ENCODE results near the gene LINGO3. TPM values are rescaled to one million over a fixed set of nuclear protein-coding genes. Genes with fewer than 3 reads are reported as not detected.

LINGO3 gene
- total and polyA plus RNA-seq, 8 donors, result not detected

DNA sequence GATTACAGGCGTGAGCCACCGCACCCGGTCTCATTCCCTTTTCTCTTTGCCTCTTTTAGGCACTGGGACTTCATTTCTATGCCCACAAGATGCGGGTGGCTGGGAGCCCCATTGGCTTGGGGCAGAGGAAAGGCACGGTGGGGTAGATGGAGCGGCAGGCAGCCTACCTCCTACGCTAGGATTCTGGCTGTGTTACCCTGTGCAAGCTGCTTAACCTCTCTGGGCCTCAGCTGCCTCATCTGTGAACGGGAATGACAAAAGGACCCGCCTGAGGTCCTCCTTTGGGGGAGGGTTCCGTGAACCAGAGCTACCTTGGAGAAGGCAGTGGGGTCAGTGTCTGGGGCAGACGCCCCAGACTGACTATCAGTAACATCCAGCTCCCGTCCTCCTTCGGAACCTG is 9.3 kb upstream of the LINGO3 start:
- Histone ChIP-seq H3K4me1 (peaks cover 0 to 5% (median 3%) of the 10 kb centered on the region in 4 donors), H3K9me3 (peaks cover 0 to 13% (median 8%) of the 10 kb centered on the region in 4 donors), H3K27ac (no peak overlapping the region), H3K4me3 (no peak overlapping the region), H3K27me3 (peaks cover 0 to 13% (median 10%) of the 10 kb centered on the region in 3 donors), H3K36me3 (peaks cover 0 to 17% (median 14%) of the 10 kb centered on the region in 4 donors)
- WGBS, 5 donors, result 88 to 92% (median 90%) methylated on average over 13 of the region's 13 CpGs
- DNase-seq, result no peak
- TF ChIP-seq POLR2A (IDR thresholded peaks at IDR 0.05) (no peak), POLR2AphosphoS5 (IDR thresholded peaks at IDR 0.05) (no peak), EP300 (IDR thresholded peaks at IDR 0.05) (no peak)
- intact Hi-C loops (cut with DNase I; ENCODE audit: low total_unique reads), result no loop called here

DNA sequence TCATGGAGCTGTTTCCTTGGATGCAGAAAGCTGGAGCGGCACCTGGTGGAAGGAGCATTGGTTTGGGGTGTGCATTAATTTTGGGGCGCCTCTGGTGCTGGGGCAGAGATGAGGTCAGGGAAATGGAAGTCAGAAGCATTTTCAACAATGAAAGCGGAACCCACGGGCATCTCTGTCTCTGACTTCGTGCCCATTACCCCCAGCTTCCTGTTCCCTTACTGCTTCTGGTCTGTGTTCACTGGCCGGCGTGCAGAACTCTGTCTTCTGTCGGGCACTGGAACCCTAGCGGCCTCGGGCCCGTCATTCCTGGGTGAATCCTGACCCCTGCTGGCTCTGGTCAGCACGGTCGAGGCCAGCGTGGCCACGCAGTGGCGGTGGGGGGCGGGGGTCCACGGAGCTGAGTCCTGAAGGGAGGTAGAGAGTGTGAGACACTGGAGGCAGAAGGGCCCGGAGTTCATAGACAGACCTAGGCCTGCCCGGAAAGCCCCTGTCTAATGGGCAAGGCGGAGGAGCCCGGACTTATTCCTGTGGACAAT is 7.9 kb upstream of the LINGO3 start:
- Histone ChIP-seq H3K9me3 (peaks cover 0 to 13% (median 8%) of the 10 kb centered on the region in 4 donors), H3K27ac (no peak overlapping the region), H3K4me3 (no peak overlapping the region), H3K4me1 (peaks cover 0 to 5% (median 3%) of the 10 kb centered on the region in 4 donors), H3K27me3 (peaks cover 0 to 27% (median 15%) of the 10 kb centered on the region in 3 donors), H3K36me3 (peaks cover 0 to 3% (median under 1%) of the 10 kb centered on the region in 4 donors)
- peak; percentile 65 to 81 for DNase-seq
- intact Hi-C loops (cut with DNase I; ENCODE audit: low total_unique reads), result no loop called here
- TF ChIP-seq POLR2AphosphoS5 (IDR thresholded peaks at IDR 0.05) (peak in 1 of 3 donors; percentile 51), EP300 (IDR thresholded peaks at IDR 0.05) (no peak), POLR2A (IDR thresholded peaks at IDR 0.05) (no peak)
- TF ChIP-seq, protein P1, sequence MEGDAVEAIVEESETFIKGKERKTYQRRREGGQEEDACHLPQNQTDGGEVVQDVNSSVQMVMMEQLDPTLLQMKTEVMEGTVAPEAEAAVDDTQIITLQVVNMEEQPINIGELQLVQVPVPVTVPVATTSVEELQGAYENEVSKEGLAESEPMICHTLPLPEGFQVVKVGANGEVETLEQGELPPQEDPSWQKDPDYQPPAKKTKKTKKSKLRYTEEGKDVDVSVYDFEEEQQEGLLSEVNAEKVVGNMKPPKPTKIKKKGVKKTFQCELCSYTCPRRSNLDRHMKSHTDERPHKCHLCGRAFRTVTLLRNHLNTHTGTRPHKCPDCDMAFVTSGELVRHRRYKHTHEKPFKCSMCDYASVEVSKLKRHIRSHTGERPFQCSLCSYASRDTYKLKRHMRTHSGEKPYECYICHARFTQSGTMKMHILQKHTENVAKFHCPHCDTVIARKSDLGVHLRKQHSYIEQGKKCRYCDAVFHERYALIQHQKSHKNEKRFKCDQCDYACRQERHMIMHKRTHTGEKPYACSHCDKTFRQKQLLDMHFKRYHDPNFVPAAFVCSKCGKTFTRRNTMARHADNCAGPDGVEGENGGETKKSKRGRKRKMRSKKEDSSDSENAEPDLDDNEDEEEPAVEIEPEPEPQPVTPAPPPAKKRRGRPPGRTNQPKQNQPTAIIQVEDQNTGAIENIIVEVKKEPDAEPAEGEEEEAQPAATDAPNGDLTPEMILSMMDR (IDR thresholded peaks at IDR 0.05), result peak in 3 of 7 experiments; percentile 16 to 62 (median 46)
- WGBS, 5 donors, result 28 to 34% (median 33%) methylated on average over 19 to 22 of the region's 22 CpGs

DNA sequence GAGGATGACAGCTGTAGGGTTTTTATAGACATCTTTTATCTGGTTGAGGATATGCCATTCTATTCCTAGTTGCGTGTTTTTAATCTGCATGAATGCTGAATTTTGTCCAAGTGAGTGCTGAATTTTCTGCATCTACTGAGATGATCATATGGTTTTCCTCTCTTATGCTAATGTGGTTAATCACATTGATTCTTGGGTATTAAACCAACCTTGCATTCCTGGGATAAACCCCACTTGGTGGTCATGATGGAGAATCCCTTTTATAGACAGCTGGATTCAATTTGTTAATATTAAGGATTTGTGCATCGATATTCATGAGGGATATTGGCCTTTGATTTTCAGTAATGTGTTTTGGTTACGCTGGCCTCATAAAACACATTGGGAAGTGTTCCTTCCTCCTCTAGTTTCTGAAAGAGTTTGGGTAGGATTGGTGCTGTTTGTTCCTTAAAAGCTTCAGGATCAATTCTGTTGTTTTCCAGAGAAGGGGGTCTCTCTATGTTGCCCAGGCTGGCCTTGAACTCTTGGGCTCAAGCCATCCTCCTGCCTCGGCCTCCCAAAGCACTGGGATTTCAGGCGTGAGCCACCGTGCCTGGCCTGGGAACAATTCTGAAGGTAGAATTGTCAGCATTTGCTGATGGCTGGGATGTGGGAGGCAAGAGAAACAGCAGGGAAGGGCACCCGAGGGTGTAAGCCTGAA is 7.3 kb upstream of the LINGO3 start:
- peaks cover 0 to 13% (median 8%) of the 10 kb centered on the region in 4 donors for H3K9me3 ChIP-seq
- TF ChIP-seq POLR2AphosphoS5 (IDR thresholded peaks at IDR 0.05), result no peak
- TF ChIP-seq, protein P1 (IDR thresholded peaks at IDR 0.05), result no peak
- no peak for TF ChIP-seq POLR2A (IDR thresholded peaks at IDR 0.05)
- TF ChIP-seq EP300 (IDR thresholded peaks at IDR 0.05), result no peak
- H3K27ac ChIP-seq, result no peak overlapping the region
- intact Hi-C loops (cut with DNase I; ENCODE audit: low total_unique reads), result no loop called here
- H3K4me1 ChIP-seq, result peaks cover 0 to 5% (median 3%) of the 10 kb centered on the region in 4 donors
- DNase-seq, result no peak
- H3K4me3 ChIP-seq, result no peak overlapping the region
- peaks cover 0 to 34% (median 19%) of the 10 kb centered on the region in 3 donors for H3K27me3 ChIP-seq
- H3K36me3 ChIP-seq, result no peaks in the 10 kb centered on the region
- WGBS, 5 donors, result 78 to 86% (median 82%) methylated on average over 7 of the region's 7 CpGs

DNA sequence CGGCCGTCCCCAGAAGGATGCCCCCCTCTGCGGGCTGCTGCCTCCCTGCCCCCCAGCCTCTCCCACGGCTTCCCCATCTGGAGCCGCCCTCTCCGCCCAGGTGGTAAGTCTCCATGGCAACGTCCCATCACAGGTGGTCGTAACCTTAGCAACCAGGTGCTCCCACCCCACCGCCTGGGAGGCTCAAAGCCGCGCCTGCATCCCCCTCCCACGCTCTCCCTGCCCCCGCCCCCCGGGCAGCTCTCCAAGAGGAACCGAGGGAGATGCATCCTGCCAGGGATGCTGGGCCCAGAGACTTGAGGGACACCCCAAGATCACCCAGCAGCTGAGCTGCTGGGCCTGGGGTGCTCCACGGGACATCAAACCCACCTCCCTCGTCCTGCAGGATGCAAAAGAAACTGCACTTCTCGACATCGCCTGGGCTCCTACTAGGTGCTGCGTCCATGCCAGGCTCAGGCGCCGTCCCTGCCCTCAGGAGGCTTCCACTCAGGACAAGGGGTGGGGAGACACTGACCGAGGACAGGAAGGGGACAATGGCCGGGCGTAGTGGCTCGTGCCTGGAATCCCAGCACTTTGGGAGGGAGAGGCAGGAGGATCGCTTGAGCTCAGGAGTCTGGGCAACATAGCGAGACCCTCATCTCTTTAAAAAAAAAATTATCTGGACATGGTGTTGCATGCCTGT is 5.0 kb upstream of the LINGO3 start:
- Histone ChIP-seq H3K4me3 (no peak overlapping the region), H3K36me3 (no peaks in the 10 kb centered on the region), H3K4me1 (peaks cover 0 to 11% (median 5%) of the 10 kb centered on the region in 4 donors), H3K27ac (no peak overlapping the region), H3K9me3 (peaks cover 0 to 13% (median 8%) of the 10 kb centered on the region in 4 donors), H3K27me3 (peaks cover 0 to 56% (median 39%) of the 10 kb centered on the region in 3 donors)
- intact Hi-C loops (cut with DNase I; ENCODE audit: low total_unique reads), result no loop called here
- WGBS, 5 donors, result 37 to 81% (median 40%) methylated on average over 12 to 28 of the region's 28 CpGs
- no peak for DNase-seq
- no peak for TF ChIP-seq EP300 (IDR thresholded peaks at IDR 0.05)
- TF ChIP-seq POLR2A (IDR thresholded peaks at IDR 0.05), result no peak
- TF ChIP-seq, protein P1 (IDR thresholded peaks at IDR 0.05), result no peak
- no peak for TF ChIP-seq POLR2AphosphoS5 (IDR thresholded peaks at IDR 0.05)
